NCI-H2227 (cell line): Measurements from ENCODE around the gene LRRC75A.
"Not testable (repeated sequence)": the region's sequence is repeated elsewhere in the genome, so short reads cannot be mapped to it uniquely, and the experiment has no call there.

Experiments used
- DNase-seq: peaks from one replicate; lab custom pipeline; 2025; ENCODE audit not compliant: unreplicated experiment; lab: John Stamatoyannopoulos, UW

Gene LRRC75A

GRCh38 chr17:16491703-16492612 lies at the start of gene LRRC75A:
Gene LRRC75A, minus strand, starts transcription at chr17:16492193. Its CDS starts 203 bp downstream, at chr17:16491990.
- DNase-seq = peak; percentile 70

GRCh38 chr17:16537130-16537458 lies 45.1 kb upstream of the LRRC75A start:
- no peak for DNase-seq

- DNase-seq = no peak
Measured at GRCh38 chr17:16534236-16534635, 42.2 kb upstream of the LRRC75A start.

- DNase-seq = no peak
Measured at GRCh38 chr17:16529906-16530305, 37.9 kb upstream of the LRRC75A start.

- no peak for DNase-seq
Measured at GRCh38 chr17:16527298-16527697, 35.3 kb upstream of the LRRC75A start.

- not testable (repeated sequence) for DNase-seq
Measured at GRCh38 chr17:16525556-16525955, 33.6 kb upstream of the LRRC75A start.

GRCh38 chr17:16521070-16521727 lies 29.2 kb upstream of the LRRC75A start:
- DNase-seq = peak; percentile 74

- no peak for DNase-seq
Measured at GRCh38 chr17:16519021-16519420, 27.0 kb upstream of the LRRC75A start.

- DNase-seq = no peak
Measured at GRCh38 chr17:16517477-16517876, 25.5 kb upstream of the LRRC75A start.

- peak; percentile 82 for DNase-seq
Measured at GRCh38 chr17:16516594-16517051, 24.6 kb upstream of the LRRC75A start.

- DNase-seq = no peak
Measured at GRCh38 chr17:16515933-16516332, 23.9 kb upstream of the LRRC75A start.

GRCh38 chr17:16513873-16514272 lies 21.9 kb upstream of the LRRC75A start:
- no peak for DNase-seq

- peak; percentile 75 for DNase-seq
Measured at GRCh38 chr17:16512011-16512410, 20.0 kb upstream of the LRRC75A start.

GRCh38 chr17:16511593-16511992 lies 19.6 kb upstream of the LRRC75A start:
- DNase-seq = no peak

GRCh38 chr17:16507918-16508533 lies 16.0 kb upstream of the LRRC75A start:
- DNase-seq = no peak

GRCh38 chr17:16506188-16506587 lies 14.2 kb upstream of the LRRC75A start:
- DNase-seq = no peak

GRCh38 chr17:16504984-16505383 lies 13.0 kb upstream of the LRRC75A start:
- DNase-seq = no peak

GRCh38 chr17:16496820-16497489 lies 5.0 kb upstream of the LRRC75A start:
- no peak for DNase-seq

GRCh38 chr17:16495980-16496819 lies 4.2 kb upstream of the LRRC75A start:
- no peak for DNase-seq

- DNase-seq = no peak
Measured at GRCh38 chr17:16495561-16495960, 3.6 kb upstream of the LRRC75A start.
